K562 (cell line): ENCODE measurements around the gene FARP1.

Source experiments
- DNMT1 ChIP-seq: fragments of 450-650 bp; IDR thresholded peaks from 2 replicates; pipeline ENCODE4 v1.6.1; 2016; ENCODE audit warnings: antibody characterized with exemption, mild to moderate bottlenecking
- MTA1 ChIP-seq: fragments of 450-650 bp; IDR thresholded peaks from 2 replicates; pipeline ENCODE4 v1.6.1; 2017; ENCODE audit warnings: borderline replicate concordance
- NONO ChIP-seq, 2 experiments: fragments of 200-400 bp in 1 of 2; fragments of 450-650 bp in 1 of 2; formaldehyde crosslinking in 1 of 2; IDR thresholded peaks; 2 replicates each; pipeline ENCODE4 v1.6.1; 2017; ENCODE audit warnings: low read depth in 2 of 2, mild to moderate bottlenecking in 2 of 2, moderate library complexity in 2 of 2, low read length in 1 of 2
- NR3C1 ChIP-seq: sonication (generic); formaldehyde crosslinking; IDR thresholded peaks from 2 replicates; pipeline ENCODE4 v1.8.1; 2022; ENCODE audit warnings: missing genetic modification reagents
- PHTF2 ChIP-seq: fragments of 250-450 bp; sonication (Bioruptor Pico); IDR thresholded peaks from 2 replicates; pipeline ENCODE4 v1.5.0; 2021; ENCODE audit warnings: mild to moderate bottlenecking
- PPARD ChIP-seq: fragments of 250-450 bp; sonication (Bioruptor Pico); IDR thresholded peaks from 2 replicates; pipeline ENCODE4 v1.8.0; 2022; ENCODE audit warnings: inconsistent platforms, mild to moderate bottlenecking, moderate library complexity
- SMC3 ChIP-seq: conservative IDR thresholded peaks from 2 replicates; pipeline ENCODE4 v1.6.1; 2011; ENCODE audit warnings: low read depth, low read length, improper control_type of control experiment; ENCODE audit not compliant: insufficient read depth
- TF ChIP-seq, protein P1 (sequence below), 2 experiments: fragments of 450-650 bp; formaldehyde crosslinking in 1 of 2; IDR thresholded peaks; 2 replicates each; pipeline versions ENCODE4 v1.4.0 to v1.6.1; 2014 to 2020; ENCODE audit warnings: mild to moderate bottlenecking in 2 of 2, borderline replicate concordance in 1 of 2, low read depth in 1 of 2
- TF ChIP-seq, protein P2 (sequence below), 3 experiments: IDR thresholded peaks in 2 of 3; conservative IDR thresholded peaks in 1 of 3; 2 replicates each; pipeline ENCODE4 v1.5.1; 2011 to 2012; ENCODE audit warnings: low read length in 3 of 3, mild to moderate bottlenecking in 3 of 3, control low read depth in 2 of 3, improper control_type of control experiment in 1 of 3, inconsistent platforms in 1 of 3, low read depth in 1 of 3, mixed read lengths in 1 of 3, moderate library complexity in 1 of 3; ENCODE audit not compliant: insufficient read depth in 2 of 3
- TF ChIP-seq, protein P3 (sequence below): sonication (generic); formaldehyde crosslinking; IDR thresholded peaks from 2 replicates; pipeline ENCODE4 v1.5.0; 2020; ENCODE audit warnings: missing genetic modification reagents
- TF ChIP-seq, protein P4 (sequence below): fragments of 450-650 bp; IDR thresholded peaks from 2 replicates; pipeline ENCODE4 v1.6.1; 2017; ENCODE audit warnings: antibody characterized with exemption, mild to moderate bottlenecking

DNA sequence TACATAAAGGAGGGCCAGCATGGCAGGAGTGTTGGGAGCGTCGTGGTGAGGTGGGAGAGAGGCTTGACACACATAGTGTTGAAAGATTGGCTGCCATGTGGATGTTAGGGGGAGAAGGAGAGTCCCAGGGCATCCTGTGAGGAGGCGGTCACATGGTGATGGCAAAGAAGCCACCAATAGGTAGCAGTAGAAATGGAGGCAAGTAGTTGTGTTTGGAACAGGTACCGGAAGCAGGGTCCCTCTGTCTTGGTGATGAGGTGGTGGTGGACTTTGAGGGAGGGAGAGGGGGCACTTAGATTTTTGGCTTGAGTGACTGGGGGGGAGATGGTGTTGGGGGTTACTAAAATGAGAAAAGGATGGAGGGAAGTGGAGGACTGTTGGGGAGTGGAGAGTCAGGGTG lies 227.4 kb downstream of the FARP1 start:
- TF ChIP-seq, protein P1, sequence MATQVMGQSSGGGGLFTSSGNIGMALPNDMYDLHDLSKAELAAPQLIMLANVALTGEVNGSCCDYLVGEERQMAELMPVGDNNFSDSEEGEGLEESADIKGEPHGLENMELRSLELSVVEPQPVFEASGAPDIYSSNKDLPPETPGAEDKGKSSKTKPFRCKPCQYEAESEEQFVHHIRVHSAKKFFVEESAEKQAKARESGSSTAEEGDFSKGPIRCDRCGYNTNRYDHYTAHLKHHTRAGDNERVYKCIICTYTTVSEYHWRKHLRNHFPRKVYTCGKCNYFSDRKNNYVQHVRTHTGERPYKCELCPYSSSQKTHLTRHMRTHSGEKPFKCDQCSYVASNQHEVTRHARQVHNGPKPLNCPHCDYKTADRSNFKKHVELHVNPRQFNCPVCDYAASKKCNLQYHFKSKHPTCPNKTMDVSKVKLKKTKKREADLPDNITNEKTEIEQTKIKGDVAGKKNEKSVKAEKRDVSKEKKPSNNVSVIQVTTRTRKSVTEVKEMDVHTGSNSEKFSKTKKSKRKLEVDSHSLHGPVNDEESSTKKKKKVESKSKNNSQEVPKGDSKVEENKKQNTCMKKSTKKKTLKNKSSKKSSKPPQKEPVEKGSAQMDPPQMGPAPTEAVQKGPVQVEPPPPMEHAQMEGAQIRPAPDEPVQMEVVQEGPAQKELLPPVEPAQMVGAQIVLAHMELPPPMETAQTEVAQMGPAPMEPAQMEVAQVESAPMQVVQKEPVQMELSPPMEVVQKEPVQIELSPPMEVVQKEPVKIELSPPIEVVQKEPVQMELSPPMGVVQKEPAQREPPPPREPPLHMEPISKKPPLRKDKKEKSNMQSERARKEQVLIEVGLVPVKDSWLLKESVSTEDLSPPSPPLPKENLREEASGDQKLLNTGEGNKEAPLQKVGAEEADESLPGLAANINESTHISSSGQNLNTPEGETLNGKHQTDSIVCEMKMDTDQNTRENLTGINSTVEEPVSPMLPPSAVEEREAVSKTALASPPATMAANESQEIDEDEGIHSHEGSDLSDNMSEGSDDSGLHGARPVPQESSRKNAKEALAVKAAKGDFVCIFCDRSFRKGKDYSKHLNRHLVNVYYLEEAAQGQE (IDR thresholded peaks at IDR 0.05; ENCODE audit: borderline replicate concordance) = no peak
- TF ChIP-seq, protein P1 (CRISPR knock-in tag; IDR thresholded peaks at IDR 0.05; ENCODE audit: low read depth) = no peak
- TF ChIP-seq, protein P2, sequence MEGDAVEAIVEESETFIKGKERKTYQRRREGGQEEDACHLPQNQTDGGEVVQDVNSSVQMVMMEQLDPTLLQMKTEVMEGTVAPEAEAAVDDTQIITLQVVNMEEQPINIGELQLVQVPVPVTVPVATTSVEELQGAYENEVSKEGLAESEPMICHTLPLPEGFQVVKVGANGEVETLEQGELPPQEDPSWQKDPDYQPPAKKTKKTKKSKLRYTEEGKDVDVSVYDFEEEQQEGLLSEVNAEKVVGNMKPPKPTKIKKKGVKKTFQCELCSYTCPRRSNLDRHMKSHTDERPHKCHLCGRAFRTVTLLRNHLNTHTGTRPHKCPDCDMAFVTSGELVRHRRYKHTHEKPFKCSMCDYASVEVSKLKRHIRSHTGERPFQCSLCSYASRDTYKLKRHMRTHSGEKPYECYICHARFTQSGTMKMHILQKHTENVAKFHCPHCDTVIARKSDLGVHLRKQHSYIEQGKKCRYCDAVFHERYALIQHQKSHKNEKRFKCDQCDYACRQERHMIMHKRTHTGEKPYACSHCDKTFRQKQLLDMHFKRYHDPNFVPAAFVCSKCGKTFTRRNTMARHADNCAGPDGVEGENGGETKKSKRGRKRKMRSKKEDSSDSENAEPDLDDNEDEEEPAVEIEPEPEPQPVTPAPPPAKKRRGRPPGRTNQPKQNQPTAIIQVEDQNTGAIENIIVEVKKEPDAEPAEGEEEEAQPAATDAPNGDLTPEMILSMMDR (IDR thresholded peaks at IDR 0.05 in 2 of 3, conservative IDR thresholded peaks at IDR 0.05 in 1 of 3; ENCODE audit: insufficient read depth in 2 of 3, low read depth in 1 of 3, low read length in 3 of 3) = no peak
- no peak for TF ChIP-seq NR3C1 (CRISPR knock-in tag)
- no peak for TF ChIP-seq SMC3
- TF ChIP-seq PPARD (CRISPR knock-in tag) = no peak
- no peak for TF ChIP-seq NONO (IDR thresholded peaks at IDR 0.05; ENCODE audit: low read depth in 2 of 2, low read length in 1 of 2)
- TF ChIP-seq DNMT1 = no peak
- no peak for TF ChIP-seq PHTF2 (CRISPR knock-in tag)
- TF ChIP-seq, protein P3, sequence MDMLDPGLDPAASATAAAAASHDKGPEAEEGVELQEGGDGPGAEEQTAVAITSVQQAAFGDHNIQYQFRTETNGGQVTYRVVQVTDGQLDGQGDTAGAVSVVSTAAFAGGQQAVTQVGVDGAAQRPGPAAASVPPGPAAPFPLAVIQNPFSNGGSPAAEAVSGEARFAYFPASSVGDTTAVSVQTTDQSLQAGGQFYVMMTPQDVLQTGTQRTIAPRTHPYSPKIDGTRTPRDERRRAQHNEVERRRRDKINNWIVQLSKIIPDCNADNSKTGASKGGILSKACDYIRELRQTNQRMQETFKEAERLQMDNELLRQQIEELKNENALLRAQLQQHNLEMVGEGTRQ (CRISPR knock-in tag) = no peak
- no peak for TF ChIP-seq MTA1
- TF ChIP-seq, protein P4, sequence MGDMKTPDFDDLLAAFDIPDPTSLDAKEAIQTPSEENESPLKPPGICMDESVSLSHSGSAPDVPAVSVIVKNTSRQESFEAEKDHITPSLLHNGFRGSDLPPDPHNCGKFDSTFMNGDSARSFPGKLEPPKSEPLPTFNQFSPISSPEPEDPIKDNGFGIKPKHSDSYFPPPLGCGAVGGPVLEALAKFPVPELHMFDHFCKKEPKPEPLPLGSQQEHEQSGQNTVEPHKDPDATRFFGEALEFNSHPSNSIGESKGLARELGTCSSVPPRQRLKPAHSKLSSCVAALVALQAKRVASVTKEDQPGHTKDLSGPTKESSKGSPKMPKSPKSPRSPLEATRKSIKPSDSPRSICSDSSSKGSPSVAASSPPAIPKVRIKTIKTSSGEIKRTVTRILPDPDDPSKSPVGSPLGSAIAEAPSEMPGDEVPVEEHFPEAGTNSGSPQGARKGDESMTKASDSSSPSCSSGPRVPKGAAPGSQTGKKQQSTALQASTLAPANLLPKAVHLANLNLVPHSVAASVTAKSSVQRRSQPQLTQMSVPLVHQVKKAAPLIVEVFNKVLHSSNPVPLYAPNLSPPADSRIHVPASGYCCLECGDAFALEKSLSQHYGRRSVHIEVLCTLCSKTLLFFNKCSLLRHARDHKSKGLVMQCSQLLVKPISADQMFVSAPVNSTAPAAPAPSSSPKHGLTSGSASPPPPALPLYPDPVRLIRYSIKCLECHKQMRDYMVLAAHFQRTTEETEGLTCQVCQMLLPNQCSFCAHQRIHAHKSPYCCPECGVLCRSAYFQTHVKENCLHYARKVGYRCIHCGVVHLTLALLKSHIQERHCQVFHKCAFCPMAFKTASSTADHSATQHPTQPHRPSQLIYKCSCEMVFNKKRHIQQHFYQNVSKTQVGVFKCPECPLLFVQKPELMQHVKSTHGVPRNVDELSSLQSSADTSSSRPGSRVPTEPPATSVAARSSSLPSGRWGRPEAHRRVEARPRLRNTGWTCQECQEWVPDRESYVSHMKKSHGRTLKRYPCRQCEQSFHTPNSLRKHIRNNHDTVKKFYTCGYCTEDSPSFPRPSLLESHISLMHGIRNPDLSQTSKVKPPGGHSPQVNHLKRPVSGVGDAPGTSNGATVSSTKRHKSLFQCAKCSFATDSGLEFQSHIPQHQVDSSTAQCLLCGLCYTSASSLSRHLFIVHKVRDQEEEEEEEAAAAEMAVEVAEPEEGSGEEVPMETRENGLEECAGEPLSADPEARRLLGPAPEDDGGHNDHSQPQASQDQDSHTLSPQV = no peak
